ENCODE results near the gene CWC27.

Gene CWC27

GRCh38 chr5:64973215-64973614 is 204.5 kb downstream of the CWC27 start:
- no peak for DNase-seq (ENCODE audit: low read depth in 1 of 2, low spot score in 1 of 2)

- no peak for DNase-seq (ENCODE audit: low read depth in 1 of 2, low spot score in 1 of 2)
Measured at GRCh38 chr5:64977779-64978178, 209.0 kb downstream of the CWC27 start.

GRCh38 chr5:64978546-64978945 is 209.8 kb downstream of the CWC27 start:
- DNase-seq (ENCODE audit: low read depth in 1 of 2, low spot score in 1 of 2), result no peak

GRCh38 chr5:64979531-64979930 is 210.8 kb downstream of the CWC27 start:
- DNase-seq (ENCODE audit: low read depth in 1 of 2, low spot score in 1 of 2), result no peak

- DNase-seq (ENCODE audit: low read depth in 1 of 2, low spot score in 1 of 2), result no peak
Measured at GRCh38 chr5:64980176-64980575, 211.4 kb downstream of the CWC27 start.

GRCh38 chr5:64987768-64988167 is 219.0 kb downstream of the CWC27 start:
- DNase-seq (ENCODE audit: low read depth in 1 of 2, low spot score in 1 of 2), result no peak

- DNase-seq (ENCODE audit: low read depth in 1 of 2, low spot score in 1 of 2), result no peak
Measured at GRCh38 chr5:65009207-65009606, 240.5 kb downstream of the CWC27 start.

GRCh38 chr5:65010841-65011240 is 242.1 kb downstream of the CWC27 start:
- no peak for DNase-seq (ENCODE audit: low read depth in 1 of 2, low spot score in 1 of 2)

GRCh38 chr5:65012301-65012892 is 243.7 kb downstream of the CWC27 start:
- no peak for DNase-seq (ENCODE audit: low read depth in 1 of 2, low spot score in 1 of 2)

- no peak for DNase-seq (ENCODE audit: low read depth in 1 of 2, low spot score in 1 of 2)
Measured at GRCh38 chr5:65013166-65013565, 244.4 kb downstream of the CWC27 start.

- no peak for DNase-seq (ENCODE audit: low read depth in 1 of 2, low spot score in 1 of 2)
Measured at GRCh38 chr5:65014769-65015168, 246.0 kb downstream of the CWC27 start.

- DNase-seq (ENCODE audit: low read depth in 1 of 2, low spot score in 1 of 2), result no peak
Measured at GRCh38 chr5:65015767-65016166, 247.0 kb downstream of the CWC27 start.

- no peak for DNase-seq (ENCODE audit: low read depth in 1 of 2, low spot score in 1 of 2)
Measured at GRCh38 chr5:65017636-65018035, 248.9 kb downstream of the CWC27 start.

- DNase-seq (ENCODE audit: low read depth in 1 of 2, low spot score in 1 of 2), result no peak
Measured at GRCh38 chr5:65018763-65019162, 250.0 kb downstream of the CWC27 start.

- DNase-seq (ENCODE audit: low read depth in 1 of 2, low spot score in 1 of 2), result no peak
Measured at GRCh38 chr5:65020492-65020891, 251.8 kb downstream of the CWC27 start.

GRCh38 chr5:65021527-65022226 is 252.9 kb downstream of the CWC27 start:
- no peak for DNase-seq (ENCODE audit: low read depth in 1 of 2, low spot score in 1 of 2)

GRCh38 chr5:65022932-65023331 is 254.2 kb downstream of the CWC27 start:
- no peak for DNase-seq (ENCODE audit: low read depth in 1 of 2, low spot score in 1 of 2)

GRCh38 chr5:65024681-65025080 is 256.0 kb downstream of the CWC27 start:
- DNase-seq (ENCODE audit: low read depth in 1 of 2, low spot score in 1 of 2), result no peak

GRCh38 chr5:65026816-65027548 is 258.3 kb downstream of the CWC27 start:
- no peak for DNase-seq (ENCODE audit: low read depth in 1 of 2, low spot score in 1 of 2)

GRCh38 chr5:65029178-65029577 is 260.4 kb downstream of the CWC27 start:
- no peak for DNase-seq (ENCODE audit: low read depth in 1 of 2, low spot score in 1 of 2)

GRCh38 chr5:65030056-65030455 is 261.3 kb downstream of the CWC27 start:
- DNase-seq (ENCODE audit: low read depth in 1 of 2, low spot score in 1 of 2), result no peak

GRCh38 chr5:65032250-65032649 is 263.5 kb downstream of the CWC27 start:
- DNase-seq (ENCODE audit: low read depth in 1 of 2, low spot score in 1 of 2), result no peak
